HG02981 (cell line): ENCODE results near the gene SH3TC1.
A peak's percentile ranks its signal among the peaks of the same experiment; 100 is the strongest.

Experiments
- ATAC-seq: cut with Tn5 transposase; IDR thresholded peaks from one replicate; pipeline ENCODE4 v1.9.1; 2021; ENCODE audit warnings: mild to moderate bottlenecking, moderate library complexity; ENCODE audit not compliant: unreplicated experiment

The SH3TC1 gene

DNA sequence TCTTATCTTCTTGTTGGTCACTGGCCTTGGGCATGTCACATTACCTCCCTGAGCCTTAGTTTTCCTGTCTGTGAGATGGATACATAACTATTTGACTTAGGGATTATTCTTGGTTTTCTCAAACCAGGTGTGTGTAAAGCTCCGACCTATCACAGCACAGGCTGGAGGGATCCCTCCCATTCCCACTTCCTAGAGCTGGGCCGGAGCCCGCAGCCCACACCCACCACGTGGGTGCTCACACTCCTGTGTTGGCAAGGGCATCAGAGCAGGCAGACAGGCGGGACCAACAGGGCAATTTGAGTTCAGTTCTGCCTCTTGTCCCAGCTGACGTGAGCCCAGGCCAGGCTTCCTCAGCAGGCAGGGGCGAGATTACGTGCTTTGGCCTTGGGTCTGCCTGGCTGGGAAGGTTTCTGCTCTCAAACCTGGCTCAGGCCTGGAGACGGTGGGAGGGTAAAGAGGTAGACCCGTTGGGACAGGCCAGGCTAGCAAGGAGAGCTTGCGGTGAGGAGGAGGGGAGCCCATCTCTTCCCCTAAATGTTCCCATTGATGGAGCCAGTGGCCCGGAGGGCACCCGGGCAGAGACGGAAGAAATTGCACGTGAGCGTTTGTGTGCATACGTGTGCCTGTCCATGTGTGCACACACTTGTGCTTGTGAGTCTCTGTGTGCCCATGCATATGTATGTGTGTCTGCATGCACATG is 734 bp upstream of the SH3TC1 start:
- no peak for ATAC-seq

DNA sequence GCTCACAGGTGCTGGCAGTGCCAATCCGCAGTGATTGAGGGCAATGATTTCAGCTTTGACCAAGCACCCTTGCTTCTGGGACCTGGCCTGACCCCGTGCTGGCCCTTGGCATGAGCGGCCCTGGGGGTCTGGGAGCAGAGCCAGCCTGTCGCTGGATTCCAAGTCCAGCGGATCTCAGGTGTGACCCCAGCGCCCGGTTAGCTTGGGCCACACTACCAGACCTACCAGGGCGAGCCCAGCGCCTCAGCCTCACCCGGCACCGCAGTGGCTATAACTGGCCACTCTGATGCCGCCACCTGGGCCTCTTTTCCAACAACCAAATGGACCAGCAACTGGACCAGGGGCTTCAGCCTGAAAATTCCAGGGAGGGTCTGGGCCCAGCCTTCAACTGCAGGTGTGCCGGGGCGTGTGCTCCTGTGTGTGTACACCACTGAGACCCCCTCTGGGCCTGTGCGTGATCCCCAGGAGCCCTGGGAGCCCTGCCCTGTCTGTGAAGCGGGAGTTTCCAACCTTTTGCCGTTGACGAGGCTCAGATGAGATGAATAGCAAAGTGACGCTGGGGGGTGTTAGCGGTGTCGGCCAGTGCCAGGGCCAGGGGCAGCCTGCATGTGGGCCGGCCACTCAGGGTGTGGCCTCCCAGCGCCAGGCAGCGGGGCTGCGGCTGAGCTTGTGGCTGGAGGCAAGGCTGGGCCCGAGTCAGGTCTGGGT is 658 bp downstream of the SH3TC1 start:
- ATAC-seq, result no peak

DNA sequence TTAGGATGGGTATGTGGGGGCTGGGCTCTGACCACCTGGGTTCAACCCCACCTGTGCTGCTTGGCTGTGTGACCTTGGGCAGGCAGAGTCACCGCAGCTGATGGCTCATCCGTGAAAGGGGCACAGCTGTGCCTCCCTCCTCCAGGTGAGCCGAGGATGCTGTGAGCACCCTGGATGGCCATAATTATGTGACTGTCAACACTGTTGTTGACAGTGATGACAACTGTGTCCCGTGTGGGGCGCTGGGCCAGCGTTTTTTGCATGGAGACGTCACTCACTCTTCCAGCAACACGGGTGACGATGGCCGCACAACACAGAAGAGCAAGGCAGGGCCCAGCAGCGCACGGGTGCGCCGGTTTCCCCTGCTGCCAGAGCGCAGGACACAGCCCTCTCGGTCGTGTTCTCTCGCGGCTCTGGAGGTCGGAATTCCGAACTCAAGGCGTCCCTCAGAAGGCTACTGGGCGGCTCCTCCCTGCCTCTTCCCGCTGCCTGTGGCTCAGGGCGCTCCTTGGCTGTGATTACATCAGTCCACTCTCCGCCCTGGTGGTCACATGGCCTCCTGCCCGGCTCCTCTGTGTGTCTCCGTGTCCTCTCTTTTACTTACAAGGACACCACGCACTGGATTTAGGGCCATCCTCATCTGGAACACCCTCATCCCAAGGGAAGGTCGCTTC is 1.3 kb downstream of the SH3TC1 start:
- ATAC-seq, result no peak

DNA sequence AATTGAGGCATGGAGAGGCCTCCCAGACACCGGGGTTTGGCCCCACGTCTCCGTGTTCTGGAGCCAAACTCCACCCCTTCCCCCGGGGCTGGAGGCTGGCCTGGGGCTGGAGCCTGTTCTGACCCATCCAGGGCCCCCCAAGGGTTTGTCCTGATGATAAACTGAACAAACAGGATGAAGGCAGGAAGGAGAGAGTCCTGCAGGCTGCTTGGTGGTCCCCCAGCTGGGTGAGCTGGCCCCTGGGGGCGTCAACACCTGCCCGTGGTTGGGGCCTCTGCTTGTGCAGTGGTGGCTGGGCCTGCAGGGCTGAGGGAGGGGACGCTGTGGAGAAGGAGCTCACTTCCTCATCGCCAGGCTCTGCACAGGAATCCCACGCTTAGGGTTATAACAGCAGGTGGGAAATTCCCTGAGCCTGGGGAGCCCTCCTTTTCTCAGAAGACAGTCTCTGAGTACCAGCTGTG is 2.3 kb downstream of the SH3TC1 start:
- ATAC-seq, result peak; percentile 19

DNA sequence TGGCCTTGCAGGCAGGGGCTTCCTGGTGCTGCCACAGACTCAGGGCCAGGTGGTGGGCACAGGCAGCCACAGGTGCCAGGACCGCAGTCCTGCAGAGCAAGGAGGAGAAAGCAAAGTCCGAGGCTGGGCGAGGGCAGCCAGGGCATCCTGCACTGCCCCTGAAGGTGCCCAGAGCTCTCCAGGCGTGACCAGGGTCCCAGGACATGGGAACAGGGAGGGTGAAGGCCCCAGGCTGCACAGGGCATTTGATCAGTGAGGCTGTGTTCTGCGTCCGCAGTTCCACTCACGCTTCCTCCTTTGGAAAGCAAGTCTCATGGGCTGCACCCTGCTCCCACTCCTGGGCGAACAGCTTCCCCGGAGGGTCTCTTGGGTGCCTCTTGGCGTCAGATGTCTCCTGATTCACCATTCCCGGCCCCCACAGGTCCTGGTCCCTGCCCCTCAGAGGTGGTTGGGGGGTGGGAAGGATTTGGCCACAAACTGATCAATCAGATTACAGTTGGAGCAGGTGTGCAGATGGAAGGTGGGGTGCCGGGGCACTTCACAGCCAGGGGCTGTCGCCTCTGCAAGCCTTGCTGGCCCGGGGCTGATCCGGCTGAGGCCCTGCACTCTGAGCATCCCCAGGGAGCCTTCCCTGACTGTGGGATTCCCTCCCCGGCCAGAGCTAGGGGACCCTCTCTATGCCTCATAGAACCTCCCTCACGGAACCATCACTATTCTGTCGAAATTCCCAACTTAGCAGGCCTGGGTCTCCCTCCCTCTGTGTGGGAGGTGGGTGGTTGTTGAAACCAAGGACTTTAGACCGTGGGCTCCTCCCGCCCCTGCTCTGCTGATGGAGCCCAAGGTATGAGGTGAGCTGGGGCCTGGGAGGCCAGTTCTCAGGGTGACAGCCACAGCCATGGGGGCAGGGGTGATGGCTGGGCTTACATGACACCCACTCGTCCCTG is 3.3 kb downstream of the SH3TC1 start:
- ATAC-seq, result no peak

DNA sequence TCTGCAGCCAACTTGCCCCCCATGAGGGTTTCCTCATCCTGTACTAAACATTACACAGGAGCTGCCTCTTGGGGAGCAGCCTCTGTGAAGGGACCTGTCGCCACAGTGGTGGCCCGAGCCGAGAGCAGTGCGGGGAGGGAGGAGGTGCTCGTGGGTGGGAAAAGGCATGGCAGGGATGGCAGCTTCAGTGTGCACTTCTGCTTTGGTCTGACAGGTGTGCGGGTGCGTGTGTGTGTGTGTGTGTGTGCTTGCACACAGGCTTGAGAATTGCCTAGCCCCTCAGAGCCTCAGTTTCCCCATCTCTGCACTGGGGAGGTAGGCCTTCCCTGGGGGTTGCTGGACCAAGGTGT is 3.9 kb downstream of the SH3TC1 start:
- no peak for ATAC-seq

DNA sequence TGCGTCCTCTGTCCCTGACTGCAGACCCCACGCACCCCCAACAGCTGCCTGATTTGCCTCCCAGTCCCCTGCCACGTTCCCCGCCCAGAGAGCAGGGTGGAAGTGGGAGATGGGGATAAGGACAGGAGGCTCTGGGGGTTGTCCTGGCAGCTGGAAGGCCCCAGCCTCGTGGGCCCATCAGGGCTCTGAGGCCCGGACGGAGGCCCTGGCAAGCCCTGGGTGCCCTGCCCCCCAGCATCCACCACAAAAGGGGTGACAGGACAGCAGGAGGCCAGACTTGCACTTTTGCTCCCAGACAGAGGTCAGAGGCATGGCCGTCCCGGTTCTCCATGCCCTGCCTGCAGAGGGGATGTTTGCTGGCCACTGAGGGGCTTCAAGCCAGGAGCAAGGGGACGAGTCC is 4.7 kb downstream of the SH3TC1 start:
- no peak for ATAC-seq

DNA sequence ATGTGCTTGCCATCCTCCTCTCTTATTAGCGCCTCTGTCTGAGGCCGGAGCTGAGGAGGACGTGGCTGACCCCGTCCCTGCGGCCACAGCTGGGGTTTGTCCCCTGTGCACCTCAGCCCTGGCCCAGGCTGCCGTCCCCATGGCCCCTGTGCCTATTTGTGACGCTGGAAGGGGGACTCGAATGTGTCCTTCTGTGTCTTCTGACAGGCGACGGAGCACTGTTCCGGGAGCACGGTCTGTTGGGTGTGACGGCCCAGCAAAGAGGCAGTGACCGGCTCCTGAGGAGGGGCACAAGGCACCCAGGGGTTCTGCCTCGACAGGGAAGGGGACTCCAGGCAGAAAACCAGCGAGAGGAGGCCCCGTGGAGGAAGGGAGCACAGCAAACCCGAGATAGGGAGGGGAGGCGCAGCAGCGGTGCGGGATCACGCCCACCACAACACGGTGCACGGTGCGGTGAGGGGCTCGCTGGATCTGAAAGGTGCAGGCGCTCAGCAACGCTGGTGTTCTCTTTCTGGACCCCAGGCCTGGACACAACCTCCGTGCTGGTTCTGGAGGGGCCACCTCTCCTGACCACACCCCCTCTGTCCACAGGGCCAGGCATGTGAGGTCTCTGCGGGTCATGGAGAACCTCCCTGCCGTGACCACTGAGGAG is 5.6 kb downstream of the SH3TC1 start:
- ATAC-seq, result no peak

DNA sequence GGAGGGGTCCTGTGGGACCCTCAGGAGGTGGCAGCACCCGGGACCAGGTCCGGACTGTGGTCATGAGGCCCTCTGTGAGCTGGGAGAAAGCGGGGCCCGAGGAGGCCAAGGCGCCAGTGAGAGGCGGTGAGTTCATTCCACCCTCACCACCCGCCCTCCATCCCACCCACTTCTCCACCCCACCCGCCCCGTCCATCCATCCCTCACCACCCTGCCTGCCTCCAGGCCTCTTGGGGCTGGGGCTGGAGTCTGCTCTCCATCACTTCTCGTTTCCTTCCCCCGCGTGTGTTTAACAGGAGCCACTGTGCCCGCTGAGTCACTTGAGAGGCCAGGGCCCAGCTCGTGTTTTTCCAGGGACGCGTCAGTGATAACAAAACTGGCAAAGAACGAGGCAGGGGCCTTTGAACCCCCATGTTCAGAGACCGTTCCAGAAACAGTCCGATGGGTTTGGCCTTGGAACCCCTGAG is 6.2 kb downstream of the SH3TC1 start:
- no peak for ATAC-seq

DNA sequence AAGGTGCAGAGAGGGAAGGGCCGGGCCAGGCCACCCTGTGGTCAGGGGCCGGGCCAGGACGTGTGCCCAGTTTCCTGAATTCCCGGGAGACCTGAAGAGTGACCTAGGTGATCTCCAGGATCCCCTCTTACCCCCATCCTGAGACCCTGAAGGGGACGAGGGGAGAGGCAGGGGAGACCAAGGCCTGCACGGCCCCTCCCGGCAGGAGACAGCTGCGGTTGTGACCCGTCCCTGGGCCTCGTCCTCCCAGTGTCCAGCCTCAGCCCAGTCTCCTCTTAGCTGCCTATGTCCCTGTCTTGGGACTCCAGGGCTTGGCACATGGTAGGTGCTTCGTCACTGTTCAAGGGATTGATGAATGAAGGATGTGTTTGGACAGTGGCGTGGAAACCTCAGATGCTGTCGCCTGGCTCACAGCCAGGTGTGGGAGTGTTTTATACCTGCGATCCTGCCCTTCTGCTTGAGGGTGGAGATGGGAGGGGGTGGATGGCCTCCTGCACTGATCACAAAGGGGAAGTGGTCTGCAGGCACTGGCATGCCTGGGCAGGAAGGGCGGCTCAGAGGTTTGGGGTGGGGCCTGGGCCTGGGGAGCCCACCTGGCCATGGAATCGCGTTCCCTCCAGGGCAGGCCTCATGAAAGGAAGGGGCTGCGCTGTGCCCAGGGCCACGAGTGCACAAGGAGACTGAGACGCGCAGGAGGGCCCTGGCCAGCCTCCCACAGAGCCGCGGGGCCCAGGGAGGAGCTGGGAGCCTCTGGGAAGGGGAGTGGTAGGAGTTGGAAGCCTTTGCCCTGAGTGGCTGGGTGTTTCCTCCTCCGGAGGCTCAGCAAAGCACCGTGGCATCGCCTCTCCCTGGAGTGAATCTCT is 6.9 kb downstream of the SH3TC1 start:
- no peak for ATAC-seq

DNA sequence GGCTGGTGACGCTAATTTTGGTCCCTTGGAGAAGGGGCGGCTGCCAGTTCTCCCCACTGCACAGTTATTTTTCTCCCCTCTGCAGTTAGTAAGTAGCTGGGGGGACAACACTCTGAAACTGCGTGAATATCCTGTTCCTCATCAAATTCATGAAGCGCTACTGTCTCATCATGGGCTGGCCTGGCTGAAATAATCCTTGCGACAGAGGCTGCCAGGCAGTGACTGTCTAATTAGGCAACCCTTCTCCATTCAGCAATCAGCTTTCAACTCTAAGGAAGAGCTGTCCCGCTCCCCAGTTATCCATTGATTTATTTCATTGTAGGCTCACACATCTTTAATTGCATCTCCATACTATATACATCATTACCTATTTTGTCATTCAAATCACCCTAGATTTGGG is 8.2 kb downstream of the SH3TC1 start:
- ATAC-seq, result no peak

DNA sequence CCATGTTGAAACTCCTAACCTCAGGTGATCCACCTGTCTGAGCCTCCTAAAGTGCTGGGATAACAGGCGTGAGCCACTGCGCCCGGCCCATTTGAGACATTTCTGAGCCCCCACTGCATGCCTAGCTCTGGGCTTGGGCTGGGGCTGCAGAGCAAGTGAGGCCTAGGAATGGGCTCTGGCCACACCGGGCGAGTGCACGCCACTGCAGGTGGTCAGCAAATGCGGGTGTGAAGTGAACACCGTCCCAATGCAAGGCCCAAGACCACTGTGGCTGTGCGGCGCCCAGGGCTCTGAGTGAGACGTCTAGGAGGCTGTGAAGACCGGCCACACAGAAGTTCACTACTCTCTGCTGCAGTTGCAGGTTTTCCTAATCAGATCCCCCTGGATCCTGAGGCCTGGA is 9.5 kb downstream of the SH3TC1 start:
- ATAC-seq, result no peak

DNA sequence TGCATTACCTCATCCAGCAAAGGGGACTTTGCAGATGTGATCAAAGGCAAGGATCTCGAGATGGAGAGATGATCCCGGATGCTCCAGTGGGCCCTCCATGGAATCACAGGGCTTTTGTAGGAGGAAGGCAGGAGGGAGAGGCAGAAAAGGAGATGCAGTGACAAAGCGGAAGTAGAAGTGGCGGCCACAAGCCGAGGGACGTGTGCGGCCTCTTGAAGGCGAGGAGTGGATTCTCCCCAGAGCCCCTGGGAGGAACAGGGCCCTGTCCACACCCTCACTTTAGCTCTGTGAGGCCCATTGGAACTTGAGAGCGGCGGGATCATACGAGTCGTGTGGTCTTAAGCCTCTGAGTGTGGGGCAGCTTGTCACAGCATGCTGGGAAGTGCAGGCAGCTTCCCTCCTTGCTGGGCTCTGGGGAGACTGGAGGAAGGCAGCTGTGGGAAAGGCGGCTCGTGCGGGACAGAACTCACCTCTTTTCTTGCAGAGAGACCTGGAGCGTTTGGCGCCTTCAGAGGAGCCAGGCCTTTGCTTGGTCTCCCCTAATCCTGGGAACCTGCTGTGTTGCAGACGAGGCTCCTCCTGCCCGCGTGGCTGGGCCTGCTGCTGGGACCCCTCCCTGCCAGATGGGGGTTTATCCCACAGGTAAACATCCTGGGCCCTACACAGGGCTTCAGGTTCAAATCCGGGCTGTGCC is 10.2 kb downstream of the SH3TC1 start:
- ATAC-seq, result no peak

DNA sequence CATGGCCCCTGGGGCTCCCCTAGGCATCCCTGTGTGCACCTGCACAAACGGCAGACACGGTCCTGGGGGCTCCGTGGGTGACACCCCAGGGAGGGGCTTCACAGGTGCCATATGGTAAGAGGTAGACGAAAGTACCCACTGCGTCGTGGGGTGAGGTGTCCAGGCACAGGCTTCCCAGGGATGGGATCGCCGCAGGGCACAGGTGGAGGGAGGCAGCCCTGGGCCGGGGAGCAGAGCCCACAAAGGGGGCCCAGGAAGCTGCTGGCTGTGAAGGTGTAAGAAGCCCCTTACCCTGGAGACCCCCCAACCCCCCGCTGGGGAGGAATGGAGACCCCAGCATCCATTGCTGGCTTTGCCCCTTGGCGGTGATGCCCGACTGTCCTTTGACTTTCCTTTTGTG is 10.9 kb downstream of the SH3TC1 start:
- ATAC-seq, result no peak

DNA sequence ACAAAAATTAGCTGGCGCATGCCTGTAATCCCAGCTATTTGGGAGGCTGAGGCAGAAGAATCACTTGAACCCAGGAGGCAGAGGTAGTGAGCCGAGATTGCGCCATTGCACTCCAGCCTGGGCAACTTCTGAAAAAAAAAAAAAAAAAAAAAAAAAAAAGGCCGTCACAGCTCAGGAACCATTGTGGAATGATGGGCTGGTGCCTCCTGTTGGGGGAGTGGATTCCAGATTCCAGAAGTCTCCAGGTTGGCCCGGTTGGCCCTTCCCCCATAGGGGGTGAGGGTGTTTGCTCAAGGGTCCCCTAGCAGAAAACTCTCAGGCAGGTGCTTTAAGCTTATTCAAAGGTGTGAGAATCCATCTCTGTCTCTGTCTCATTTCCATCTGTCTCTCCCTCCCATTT is 11.5 kb downstream of the SH3TC1 start:
- no peak for ATAC-seq

DNA sequence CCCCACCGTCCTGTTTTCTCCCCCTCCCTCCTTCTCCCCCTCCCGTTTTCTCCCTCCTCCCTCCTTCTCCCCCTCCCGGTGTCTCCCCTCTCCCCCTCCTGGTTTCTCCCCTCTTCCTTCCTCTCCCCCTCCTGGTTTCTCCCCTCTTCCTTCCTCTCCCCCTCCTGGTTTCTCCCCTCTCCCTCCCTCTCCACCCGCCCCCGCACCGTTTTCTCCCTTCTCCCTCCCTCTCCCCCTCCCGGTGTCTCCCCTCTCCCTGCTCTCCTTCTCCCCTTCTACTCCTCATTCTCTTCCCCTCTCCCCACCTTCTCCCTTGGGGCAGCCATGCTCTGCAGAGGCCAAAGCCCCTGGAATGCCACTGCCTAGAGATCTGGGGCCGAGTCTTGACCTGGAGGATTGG is 12.2 kb downstream of the SH3TC1 start:
- ATAC-seq, result no peak

DNA sequence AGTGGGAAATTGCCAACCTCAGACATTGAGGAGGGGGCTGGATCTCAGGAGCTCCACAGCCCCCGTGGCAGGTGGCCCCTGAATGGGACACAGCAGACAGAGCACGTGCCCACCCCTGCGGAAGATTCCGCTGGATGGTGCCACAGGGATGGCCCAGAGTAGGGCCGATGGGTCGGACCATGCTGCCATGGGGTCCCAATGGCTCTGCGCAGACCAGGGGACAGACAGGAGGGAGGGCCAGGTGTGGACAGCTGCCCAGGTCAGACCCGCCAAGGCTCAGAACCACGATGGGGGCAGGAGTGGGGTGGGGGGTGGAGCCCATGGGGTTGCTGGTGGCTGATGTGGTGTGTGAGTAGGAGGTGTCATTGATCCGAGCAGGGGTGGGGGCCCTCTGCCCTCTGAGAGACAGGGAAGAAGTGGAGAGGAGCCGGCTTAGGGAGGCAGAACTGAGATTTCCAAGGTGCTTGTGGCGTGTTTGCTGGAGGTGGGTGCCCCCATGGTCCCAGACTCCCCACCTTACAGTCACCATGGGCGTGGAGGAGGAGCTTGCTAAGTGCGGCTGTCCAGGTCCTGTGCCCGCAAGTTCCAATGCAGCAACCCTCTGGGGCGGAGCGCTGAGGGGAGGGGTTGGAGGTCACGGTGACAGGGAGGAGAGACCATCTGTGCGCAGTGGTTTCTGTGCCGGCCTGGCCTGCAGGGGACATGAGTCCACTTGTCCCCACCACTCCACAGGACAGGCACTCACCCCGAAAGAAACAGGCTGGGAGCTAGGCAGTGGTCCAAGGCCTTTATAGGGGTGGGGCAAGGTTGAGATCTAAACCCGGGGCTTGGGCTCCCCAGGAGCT is 12.9 kb downstream of the SH3TC1 start:
- ATAC-seq, result no peak

DNA sequence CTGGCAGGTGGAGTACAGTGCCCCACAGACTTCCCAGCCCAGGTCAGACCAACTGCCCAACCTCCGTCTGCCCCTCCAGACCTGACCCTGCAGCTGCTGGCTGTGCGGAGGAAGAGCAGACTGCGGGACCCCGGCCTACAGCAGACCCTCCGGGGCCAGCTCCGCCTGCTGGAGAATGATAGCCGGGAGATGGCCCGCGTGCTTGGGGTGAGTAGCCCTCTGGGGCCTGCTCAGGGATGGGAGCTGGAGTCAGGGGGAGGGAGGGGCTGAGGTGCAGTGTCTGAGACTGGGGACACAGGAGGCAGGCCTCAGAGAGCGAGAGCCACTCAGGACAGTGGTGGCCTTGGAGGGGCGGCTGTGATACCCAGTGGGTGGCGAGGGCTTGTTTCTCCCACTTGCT is 13.5 kb downstream of the SH3TC1 start:
- no peak for ATAC-seq
